GM18498 (cell line): ENCODE data around the gene TULP4.
"Not testable (repeated sequence)": the region's sequence is repeated elsewhere in the genome, so short reads cannot be mapped to it uniquely, and the experiment has no call there.

Experiments used
- ATAC-seq: cut with Tn5 transposase; IDR thresholded peaks from one replicate; pipeline ENCODE4 v1.9.1; 2021; ENCODE audit warnings: mild to moderate bottlenecking, moderate library complexity; ENCODE audit not compliant: unreplicated experiment

Gene TULP4

DNA sequence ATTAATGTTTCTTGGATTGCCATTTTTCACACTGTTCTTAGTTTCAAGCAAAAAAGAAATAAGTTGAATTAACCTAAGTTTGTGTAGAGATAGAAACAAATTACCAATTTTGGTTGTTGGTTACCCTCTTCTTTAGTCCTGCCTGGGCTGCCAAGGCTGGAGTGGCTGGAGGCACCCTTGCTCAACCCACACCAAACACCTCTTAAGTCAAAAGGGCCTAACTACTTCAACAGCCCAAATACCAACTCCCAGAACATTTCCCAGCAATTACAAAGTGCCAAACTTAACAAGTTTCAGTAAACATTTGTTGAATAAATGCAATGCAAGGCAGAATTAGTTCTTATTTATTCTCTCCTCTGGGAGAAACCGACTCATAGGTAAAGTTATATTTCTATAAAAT is 209.5 kb downstream of the TULP4 start:
- no peak for ATAC-seq

- no peak for ATAC-seq
Observed at GRCh38 chr6:158522616-158523015, 210.4 kb downstream of the TULP4 start.

- no peak for ATAC-seq
Observed at GRCh38 chr6:158524311-158524710, 212.0 kb downstream of the TULP4 start.

GRCh38 chr6:158527858-158528257 is 215.6 kb downstream of the TULP4 start:
- ATAC-seq: not testable (repeated sequence)

DNA sequence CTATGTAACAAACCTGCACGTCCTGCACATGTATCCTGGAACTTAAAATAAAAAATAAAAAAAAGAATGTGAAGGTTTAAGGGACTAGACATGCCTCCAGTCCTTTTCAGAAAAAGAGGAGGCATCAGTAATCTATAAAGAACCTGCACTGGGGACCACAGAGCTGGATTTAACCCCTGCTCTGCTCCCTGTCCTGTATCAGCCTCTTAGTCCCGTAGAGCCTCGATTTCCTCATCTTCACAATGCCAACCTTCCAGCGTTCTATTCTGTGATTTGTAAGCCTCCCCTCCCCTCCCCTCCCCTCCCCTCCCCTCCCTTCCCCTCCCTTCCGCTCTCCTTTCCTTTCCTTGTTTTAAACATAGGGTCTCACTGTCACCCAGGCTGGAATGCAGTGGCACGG is 216.6 kb downstream of the TULP4 start:
- no peak for ATAC-seq

GRCh38 chr6:158529629-158530028 is 217.4 kb downstream of the TULP4 start:
- no peak for ATAC-seq

- ATAC-seq: no peak
Observed at GRCh38 chr6:158531566-158531965, 219.3 kb downstream of the TULP4 start.

DNA sequence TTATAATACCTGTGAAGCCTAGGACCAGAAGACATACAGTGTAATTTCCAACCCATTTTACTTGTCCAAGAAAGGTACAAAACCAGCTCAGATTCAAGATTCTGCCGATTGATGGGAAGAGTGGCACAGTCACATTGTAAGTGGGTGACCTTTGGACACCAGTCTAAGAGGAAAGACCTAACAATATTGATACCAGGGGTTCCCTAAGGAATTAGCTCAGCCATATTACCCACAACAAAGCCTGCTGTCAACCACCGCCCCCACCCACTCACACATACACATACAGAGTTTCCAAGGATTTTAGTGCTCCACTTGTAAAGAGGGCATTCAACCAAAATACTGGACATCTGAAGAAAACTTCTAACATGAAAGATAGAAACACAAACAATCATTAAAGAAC is 219.7 kb downstream of the TULP4 start:
- no peak for ATAC-seq

DNA sequence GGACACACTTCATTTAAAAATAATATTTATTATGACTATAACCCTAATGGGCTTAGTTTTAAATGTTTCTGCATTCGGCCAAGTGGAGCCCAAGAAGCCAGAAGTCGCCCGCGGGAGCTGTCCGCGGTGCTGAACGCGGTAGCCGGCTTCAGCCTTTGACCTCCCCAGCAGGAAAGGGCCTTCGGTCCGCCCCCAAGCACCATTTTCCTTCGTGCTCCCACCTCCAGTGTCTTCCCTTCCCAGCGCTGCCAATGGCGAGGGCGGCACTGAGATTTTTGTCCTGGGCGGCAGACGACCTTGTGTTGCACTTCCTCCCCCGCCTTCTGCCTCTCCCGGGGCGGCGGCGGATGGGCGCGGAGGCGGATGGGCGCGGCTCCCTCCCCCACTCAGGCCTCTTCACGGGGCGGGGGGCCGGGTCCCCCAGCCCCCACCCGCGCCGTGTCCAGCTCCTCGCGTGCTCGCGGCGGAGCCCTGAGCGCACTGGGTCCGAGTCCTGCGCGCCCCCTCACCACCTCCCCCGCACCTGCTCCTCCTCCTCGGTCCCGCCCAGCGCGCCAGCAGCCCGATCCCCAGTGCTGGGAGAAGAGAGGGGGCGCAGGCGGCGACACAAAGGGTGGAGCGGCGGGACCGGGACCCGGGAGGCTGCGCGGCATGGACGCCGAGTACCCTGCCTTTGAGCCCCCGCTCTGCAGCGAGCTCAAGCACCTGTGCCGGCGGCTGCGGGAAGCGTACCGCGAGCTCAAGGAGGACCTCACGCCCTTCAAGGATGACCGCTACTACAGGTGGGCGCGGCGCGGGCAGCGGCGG is 224.0 kb downstream of the TULP4 start:
- ATAC-seq: no peak

DNA sequence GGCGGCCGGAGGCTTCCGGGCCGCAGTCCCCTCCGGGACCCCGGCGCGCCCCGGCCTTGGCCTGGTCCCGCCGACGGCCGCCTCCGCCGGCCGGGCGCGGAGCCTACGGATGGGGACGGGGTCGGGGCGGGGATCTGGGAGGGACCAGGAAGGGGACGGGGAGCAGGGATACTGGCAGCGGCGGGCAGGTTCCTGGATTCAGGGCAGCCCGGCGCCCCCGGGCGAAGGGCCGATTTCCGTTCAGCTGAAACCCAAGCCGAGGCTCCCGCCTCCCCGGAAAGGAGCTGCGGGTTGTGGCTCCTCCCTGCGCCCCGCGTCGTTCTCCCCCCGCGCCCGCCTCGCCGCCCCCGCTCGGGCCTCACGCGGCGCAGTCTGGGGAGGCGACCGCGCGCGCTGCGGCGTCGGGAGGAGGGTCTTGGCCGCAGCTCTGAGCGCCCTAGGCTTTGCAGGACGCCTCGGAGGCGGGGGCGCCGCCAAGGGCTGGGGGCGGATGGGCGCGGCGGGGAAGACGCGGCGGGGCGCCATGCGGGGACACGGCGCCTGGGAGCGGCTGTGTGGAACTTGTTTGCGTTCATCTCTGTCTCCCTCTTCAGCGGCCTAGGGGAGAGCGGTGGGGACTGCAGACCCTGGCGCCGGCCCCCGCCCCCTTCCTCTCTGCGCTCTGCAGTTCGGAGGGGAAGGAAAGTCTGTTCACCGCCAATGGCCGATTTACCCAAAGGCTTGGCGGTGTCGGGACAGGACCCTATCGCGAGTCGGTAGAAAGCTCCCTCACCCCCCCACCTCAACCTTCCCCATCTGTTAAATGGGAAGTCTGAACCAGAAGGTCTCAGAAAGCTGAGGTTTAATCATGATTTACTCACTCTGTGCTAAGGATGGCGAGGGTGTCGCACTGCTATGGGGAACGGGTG is 224.9 kb downstream of the TULP4 start:
- ATAC-seq: no peak

DNA sequence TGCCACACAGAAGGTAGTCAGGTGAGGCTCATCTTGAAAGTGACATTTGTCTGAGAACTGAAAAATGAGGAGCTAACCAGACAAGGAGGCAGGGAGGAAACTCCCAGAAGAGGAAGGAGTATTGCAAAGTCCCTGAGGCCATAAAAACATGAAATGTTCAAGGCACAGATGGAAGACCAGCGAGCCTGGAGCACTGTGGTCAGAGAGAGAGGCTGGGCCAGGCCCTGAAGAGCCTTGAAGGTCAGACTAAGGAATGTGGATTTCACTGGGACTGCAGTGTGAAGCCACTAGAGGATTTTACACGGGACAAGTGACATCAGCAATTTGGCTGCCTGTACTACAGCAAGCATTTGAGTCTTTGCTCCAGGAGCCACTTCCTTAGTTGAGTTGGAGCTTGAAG is 226.5 kb downstream of the TULP4 start:
- no peak for ATAC-seq

- no peak for ATAC-seq
Observed at GRCh38 chr6:158539413-158539812, 227.1 kb downstream of the TULP4 start.

- ATAC-seq: no peak
Observed at GRCh38 chr6:158539881-158540280, 227.6 kb downstream of the TULP4 start.

DNA sequence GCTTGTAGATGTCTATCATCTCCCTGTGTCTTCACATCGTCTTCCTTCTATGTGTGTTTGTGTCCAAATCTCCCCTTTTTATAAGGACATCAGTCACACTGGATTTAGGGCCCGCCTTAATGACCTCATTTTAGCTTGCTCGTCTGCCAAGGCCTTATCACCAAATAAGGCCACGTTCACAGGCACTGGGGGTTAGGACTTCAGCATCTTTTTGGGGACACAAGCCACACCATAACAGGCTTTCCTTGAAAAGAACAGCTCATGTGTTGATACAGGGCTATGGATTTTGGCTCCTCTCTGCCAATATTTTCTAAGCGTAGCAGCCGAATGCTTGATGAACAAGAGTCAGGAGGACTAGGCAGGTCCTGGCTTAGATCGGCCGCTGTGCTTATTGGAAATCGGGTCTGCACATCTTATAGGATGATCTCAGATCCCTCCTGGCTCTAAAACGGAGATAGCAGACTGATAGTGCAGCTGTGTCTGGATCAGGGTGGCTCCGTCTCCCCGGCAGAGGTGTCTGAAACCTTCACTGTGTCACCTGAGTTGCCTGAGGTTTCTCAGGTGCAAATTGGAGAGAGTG is 231.4 kb downstream of the TULP4 start:
- no peak for ATAC-seq

DNA sequence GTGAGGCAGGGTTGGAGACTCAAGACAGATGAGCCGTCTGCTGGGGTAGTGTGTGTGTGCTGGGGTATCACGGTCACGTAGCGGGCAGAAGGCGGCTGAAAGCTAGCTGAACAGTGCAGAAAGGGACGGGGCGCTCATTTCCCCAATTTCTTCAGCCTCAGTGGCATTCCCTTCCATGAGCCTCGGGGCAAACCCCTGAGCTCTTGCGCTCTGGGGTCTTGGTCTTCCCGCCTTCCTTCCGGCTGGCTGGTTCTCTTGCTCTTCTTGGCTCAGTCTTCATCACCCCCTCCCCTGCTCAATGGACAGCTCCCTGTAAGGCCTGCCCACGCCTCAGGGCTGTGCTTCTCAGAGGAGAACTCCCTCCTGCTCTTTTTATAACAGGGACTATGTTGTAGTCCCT is 232.2 kb downstream of the TULP4 start:
- ATAC-seq: no peak

GRCh38 chr6:158545043-158545966 is 233.0 kb downstream of the TULP4 start:
- no peak for ATAC-seq

GRCh38 chr6:158548418-158549161 is 236.3 kb downstream of the TULP4 start:
- ATAC-seq: no peak

GRCh38 chr6:158552055-158552795 is 240.0 kb downstream of the TULP4 start:
- ATAC-seq: no peak

DNA sequence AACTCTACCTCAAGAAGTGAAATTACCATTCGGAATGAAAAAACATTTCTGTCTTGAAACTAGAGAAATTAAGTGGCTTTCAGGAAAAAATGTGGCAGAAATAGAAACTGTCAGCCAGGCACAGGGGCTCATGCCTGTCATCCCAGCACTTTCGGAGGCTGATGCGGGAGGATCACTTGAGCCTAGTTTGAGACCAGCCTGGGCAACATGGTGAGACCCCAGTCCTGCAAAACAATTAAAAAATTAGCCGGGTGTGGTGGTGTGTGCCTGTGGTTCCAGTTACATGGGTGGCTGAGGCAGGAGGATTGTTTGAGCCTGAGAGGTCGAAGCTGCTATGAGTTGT is 240.5 kb downstream of the TULP4 start:
- ATAC-seq: no peak
